SK-N-SH treated with all-trans-retinoic acid at 6 μM for 48 hours (cell line): ENCODE results near the gene DNM1.
A peak's percentile ranks its signal among the peaks of the same experiment; 100 is the strongest.

ENCODE experiments used
- ESRRG ChIP-seq: fragments of 250-450 bp; sonication (Bioruptor Pico); IDR thresholded peaks from 2 replicates; pipeline ENCODE4 v1.6.1; 2021; ENCODE audit warnings: mild to moderate bottlenecking
- GLIS3 ChIP-seq: fragments of 250-450 bp; sonication (Bioruptor Pico); IDR thresholded peaks from 2 replicates; pipeline ENCODE4 v1.5.0; 2020; ENCODE audit warnings: mild to moderate bottlenecking, moderate library complexity
- ISL1 ChIP-seq: fragments of 250-450 bp; sonication (Bioruptor Pico); IDR thresholded peaks from 2 replicates; pipeline ENCODE4 v2.1.2; 2022; ENCODE audit warnings: mild to moderate bottlenecking, moderate library complexity
- OSR1 ChIP-seq: fragments of 250-450 bp; sonication (Bioruptor Pico); IDR thresholded peaks from 2 replicates; pipeline ENCODE4 v1.8.0; 2022; ENCODE audit warnings: moderate library complexity, mild to moderate bottlenecking, inconsistent platforms
- PPARA ChIP-seq: fragments of 250-450 bp; sonication (Bioruptor Pico); IDR thresholded peaks from 2 replicates; pipeline ENCODE4 v1.5.0; 2020; ENCODE audit warnings: mild to moderate bottlenecking, borderline replicate concordance
- RARB ChIP-seq: fragments of 250-450 bp; sonication (Bioruptor Pico); IDR thresholded peaks from 2 replicates; pipeline ENCODE4 v1.8.0; 2021; ENCODE audit warnings: mild to moderate bottlenecking, moderate library complexity
- TOX ChIP-seq: fragments of 250-450 bp; sonication (Bioruptor Pico); IDR thresholded peaks from 2 replicates; pipeline ENCODE4 v1.8.0; 2021; ENCODE audit warnings: mild to moderate bottlenecking, moderate library complexity, borderline replicate concordance
- ZC3H10 ChIP-seq: fragments of 250-450 bp; sonication (Bioruptor Pico); IDR thresholded peaks from 2 replicates; pipeline ENCODE4 v1.5.1; 2021; ENCODE audit warnings: mild to moderate bottlenecking, moderate library complexity
- ZNF70 ChIP-seq: fragments of 450-650 bp; formaldehyde crosslinking; IDR thresholded peaks from 2 replicates; pipeline ENCODE4 v1.5.0; 2020; ENCODE audit warnings: mild to moderate bottlenecking, moderate library complexity
- ZNF8 ChIP-seq: fragments of 450-650 bp; formaldehyde crosslinking; IDR thresholded peaks from 2 replicates; pipeline ENCODE4 v1.5.0; 2020; ENCODE audit warnings: mild to moderate bottlenecking, moderate library complexity
- TF ChIP-seq, protein P1 (sequence below): fragments of 250-450 bp; sonication (Bioruptor Pico); IDR thresholded peaks from 2 replicates; pipeline ENCODE4 v1.8.0; 2020; ENCODE audit warnings: mild to moderate bottlenecking, moderate library complexity, borderline replicate concordance
- TF ChIP-seq, protein P2 (sequence below): fragments of 250-450 bp; sonication (Bioruptor Pico); IDR thresholded peaks from 2 replicates; pipeline ENCODE4 v1.5.1; 2020; ENCODE audit warnings: low read depth, mild to moderate bottlenecking, moderate library complexity

DNA sequence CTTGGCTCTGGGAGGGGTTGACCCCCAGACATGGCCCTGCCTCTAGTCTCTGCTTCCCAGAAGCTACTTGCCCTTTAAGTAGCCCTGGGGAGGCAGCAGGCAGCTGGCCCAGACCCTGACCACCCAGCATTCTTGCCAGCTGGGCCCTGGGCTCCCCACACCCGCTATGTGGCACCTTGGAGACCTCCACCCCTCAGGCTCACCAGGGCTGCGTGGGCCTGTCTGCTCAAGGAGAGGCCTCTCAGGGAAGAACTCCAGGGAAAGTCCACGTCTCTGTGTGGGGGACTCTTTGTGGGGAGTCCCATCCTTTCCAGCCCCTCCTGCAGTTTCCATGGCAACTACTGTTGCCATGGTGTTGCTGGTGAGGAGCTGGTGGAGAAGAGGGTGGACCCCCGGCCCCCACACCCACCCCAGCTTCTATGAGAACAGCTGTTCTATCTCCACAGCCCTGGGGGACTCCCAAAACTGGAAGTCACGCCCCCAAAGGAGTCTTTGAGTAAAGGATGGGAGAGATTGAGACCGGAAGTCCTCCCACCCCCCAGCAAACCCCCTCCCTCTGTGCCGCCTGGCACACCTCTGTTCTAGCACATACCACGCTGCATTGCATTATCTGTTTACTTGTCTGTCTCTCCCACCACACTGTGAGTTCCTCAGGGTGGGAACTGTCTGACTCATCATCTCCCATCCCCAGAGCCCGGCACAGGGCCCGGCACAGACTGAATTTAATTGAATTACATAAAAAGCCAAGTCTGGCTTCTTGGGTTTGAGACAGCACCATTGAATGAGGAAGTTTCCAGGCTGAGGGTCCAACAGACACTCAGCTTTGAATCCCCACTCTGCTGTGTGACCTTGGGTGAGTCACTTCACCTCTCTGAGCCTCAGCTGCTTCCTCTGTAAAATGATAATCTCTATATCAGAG, 12.6 kb downstream of the DNM1 start:
- TF ChIP-seq ZC3H10 (no peak), OSR1 (CRISPR knock-in tag) (no peak), ZNF70 (CRISPR knock-in tag) (no peak), ISL1 (peak; percentile 53), PPARA (CRISPR knock-in tag) (no peak), GLIS3 (CRISPR knock-in tag) (no peak), RARB (CRISPR knock-in tag) (no peak), ZNF8 (no peak), ESRRG (no peak), TOX (no peak)
- TF ChIP-seq, protein P1, sequence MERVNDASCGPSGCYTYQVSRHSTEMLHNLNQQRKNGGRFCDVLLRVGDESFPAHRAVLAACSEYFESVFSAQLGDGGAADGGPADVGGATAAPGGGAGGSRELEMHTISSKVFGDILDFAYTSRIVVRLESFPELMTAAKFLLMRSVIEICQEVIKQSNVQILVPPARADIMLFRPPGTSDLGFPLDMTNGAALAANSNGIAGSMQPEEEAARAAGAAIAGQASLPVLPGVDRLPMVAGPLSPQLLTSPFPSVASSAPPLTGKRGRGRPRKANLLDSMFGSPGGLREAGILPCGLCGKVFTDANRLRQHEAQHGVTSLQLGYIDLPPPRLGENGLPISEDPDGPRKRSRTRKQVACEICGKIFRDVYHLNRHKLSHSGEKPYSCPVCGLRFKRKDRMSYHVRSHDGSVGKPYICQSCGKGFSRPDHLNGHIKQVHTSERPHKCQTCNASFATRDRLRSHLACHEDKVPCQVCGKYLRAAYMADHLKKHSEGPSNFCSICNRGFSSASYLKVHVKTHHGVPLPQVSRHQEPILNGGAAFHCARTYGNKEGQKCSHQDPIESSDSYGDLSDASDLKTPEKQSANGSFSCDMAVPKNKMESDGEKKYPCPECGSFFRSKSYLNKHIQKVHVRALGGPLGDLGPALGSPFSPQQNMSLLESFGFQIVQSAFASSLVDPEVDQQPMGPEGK (CRISPR knock-in tag): no peak; the same call in 1 of the 2 replicates
- TF ChIP-seq, protein P2, sequence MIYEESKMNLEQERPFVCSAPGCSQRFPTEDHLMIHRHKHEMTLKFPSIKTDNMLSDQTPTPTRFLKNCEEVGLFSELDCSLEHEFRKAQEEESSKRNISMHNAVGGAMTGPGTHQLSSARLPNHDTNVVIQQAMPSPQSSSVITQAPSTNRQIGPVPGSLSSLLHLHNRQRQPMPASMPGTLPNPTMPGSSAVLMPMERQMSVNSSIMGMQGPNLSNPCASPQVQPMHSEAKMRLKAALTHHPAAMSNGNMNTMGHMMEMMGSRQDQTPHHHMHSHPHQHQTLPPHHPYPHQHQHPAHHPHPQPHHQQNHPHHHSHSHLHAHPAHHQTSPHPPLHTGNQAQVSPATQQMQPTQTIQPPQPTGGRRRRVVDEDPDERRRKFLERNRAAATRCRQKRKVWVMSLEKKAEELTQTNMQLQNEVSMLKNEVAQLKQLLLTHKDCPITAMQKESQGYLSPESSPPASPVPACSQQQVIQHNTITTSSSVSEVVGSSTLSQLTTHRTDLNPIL (CRISPR knock-in tag): no peak
